Tibial nerve (tissue), 4 donors: ENCODE measurements around the gene MEIS2.

Source experiments
- EP300 ChIP-seq, 2 donors: sonication (generic); formaldehyde crosslinking; IDR thresholded peaks; one replicate each; pipeline ENCODE4 v1.6.1; 2017; ENCODE audit warnings: antibody characterized with exemption in 2 of 2, mild to moderate bottlenecking in 1 of 2
- POLR2A ChIP-seq, 2 donors: fragments of 450-650 bp; IDR thresholded peaks; one replicate each; pipeline ENCODE4 v1.6.1; 2017; ENCODE audit warnings: antibody characterized with exemption in 2 of 2, mild to moderate bottlenecking in 2 of 2, moderate library complexity in 2 of 2
- TF ChIP-seq, protein P1 (sequence below), 5 experiments: fragments of 200-600 bp in 3 of 5; fragments of 450-650 bp in 2 of 5; sonication (generic) in 3 of 5; IDR thresholded peaks; one replicate each; pipeline ENCODE4 v1.5.1; 2016 to 2019; ENCODE audit warnings: antibody characterized with exemption in 5 of 5, mild to moderate bottlenecking in 3 of 5, moderate library complexity in 2 of 5

DNA sequence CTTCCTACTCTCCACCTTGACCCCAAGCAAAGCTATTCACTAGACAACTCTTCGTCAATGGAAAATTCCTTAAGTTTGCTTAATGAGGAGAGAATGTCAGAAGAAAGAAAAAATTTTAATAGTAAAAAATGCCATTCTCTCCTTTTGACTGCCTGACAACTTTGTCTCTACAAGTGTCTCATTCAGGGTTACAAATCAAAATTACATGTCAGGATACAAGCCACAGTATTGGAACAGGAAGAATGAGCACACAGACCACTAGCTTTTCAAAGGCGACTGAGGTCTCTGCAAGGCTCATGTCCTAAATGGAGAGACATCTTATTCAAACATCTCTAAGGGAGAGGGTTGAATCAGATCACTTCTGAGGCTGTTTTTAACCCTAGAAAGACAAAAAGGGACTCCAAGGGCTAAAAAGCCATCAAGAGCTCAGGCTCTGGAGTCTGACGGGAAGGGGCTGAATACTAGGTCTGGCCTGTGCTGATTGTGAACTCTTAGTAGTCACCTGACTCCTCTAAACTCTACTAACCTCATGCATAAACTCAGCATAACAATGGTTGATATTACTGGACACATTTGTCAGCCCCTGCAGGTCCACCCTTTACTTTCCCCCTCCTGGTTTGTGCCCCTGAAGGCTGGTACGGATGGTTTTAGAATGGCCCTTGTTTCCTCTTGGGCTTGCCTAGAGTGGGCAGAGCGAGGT, 12.8 kb upstream of the MEIS2 start:
- TF ChIP-seq, protein P1, sequence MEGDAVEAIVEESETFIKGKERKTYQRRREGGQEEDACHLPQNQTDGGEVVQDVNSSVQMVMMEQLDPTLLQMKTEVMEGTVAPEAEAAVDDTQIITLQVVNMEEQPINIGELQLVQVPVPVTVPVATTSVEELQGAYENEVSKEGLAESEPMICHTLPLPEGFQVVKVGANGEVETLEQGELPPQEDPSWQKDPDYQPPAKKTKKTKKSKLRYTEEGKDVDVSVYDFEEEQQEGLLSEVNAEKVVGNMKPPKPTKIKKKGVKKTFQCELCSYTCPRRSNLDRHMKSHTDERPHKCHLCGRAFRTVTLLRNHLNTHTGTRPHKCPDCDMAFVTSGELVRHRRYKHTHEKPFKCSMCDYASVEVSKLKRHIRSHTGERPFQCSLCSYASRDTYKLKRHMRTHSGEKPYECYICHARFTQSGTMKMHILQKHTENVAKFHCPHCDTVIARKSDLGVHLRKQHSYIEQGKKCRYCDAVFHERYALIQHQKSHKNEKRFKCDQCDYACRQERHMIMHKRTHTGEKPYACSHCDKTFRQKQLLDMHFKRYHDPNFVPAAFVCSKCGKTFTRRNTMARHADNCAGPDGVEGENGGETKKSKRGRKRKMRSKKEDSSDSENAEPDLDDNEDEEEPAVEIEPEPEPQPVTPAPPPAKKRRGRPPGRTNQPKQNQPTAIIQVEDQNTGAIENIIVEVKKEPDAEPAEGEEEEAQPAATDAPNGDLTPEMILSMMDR (IDR thresholded peaks at IDR 0.05) = no peak
- no peak for TF ChIP-seq EP300 (IDR thresholded peaks at IDR 0.05)
- no peak for TF ChIP-seq POLR2A (IDR thresholded peaks at IDR 0.05)
